Right lobe of liver (tissue), 6 donors: ENCODE measurements around the gene PLS1. TPM values are rescaled to one million over a fixed set of nuclear protein-coding genes. Genes with fewer than 3 reads are reported as not detected.
"Not testable (repeated sequence)": the region's sequence is repeated elsewhere in the genome, so short reads cannot be mapped to it uniquely, and the experiment has no call there.

Experiments
- ATAC-seq, 4 donors: fragments of 200-7000 bp; cut with Tn5 transposase; one replicate each; pipeline ENCODE4 v1.9.1; 2020; ENCODE audit warnings: mild to moderate bottlenecking in 4 of 4, moderate library complexity in 4 of 4
- DNase-seq, 3 donors: peaks; one replicate each; pipeline ENCODE4 v3.0.0-alpha.2; 2020
- H3K27ac ChIP-seq, 3 donors: fragments of 200-600 bp; one replicate each; pipeline ENCODE4 v1.8.0; 2022
- H3K27me3 ChIP-seq, 2 donors: fragments of 200-600 bp; one replicate each; pipeline ENCODE4 v1.8.0; 2022
- H3K36me3 ChIP-seq, 4 donors: fragments of 200-600 bp; sonication (generic) in 1 of 4; one replicate each; pipeline versions ENCODE4 v1.5.1 to v1.8.0; 2017 to 2022; ENCODE audit warnings: control low read depth in 1 of 4
- H3K4me1 ChIP-seq, 4 donors: fragments of 200-600 bp; sonication (generic) in 1 of 4; one replicate each; pipeline versions ENCODE4 v1.5.1 to v1.8.0; 2017 to 2022; ENCODE audit warnings: control low read depth in 1 of 4
- H3K4me3 ChIP-seq, 3 donors: fragments of 200-600 bp; one replicate each; pipeline ENCODE4 v1.8.0; 2022
- H3K9me3 ChIP-seq, 4 donors: fragments of 200-600 bp; sonication (generic) in 1 of 4; one replicate each; pipeline versions ENCODE4 v1.5.1 to v1.8.0; 2017 to 2022; ENCODE audit warnings: control low read depth in 1 of 4
- POLR2A ChIP-seq: fragments of 450-650 bp; IDR thresholded peaks from one replicate; pipeline ENCODE4 v1.6.1; 2017; ENCODE audit warnings: antibody characterized with exemption, mild to moderate bottlenecking
- WGBS: methylation state at CpG from one replicate; pipeline ENCODE4 v1.1.6; 2018; ENCODE audit warnings: low coverage, low lambda C conversion rate; ENCODE audit not compliant: insufficient coverage; ENCODE audit errors: missing lambda C conversion rate; 5-methylcytosine and 5-hydroxymethylcytosine counted together
- intact Hi-C, 2 donors: fragments of 100-400 bp; cut with DNase I; formaldehyde crosslinking; loops; one replicate each; pipeline versions ENCODE4 v1.11.2 to v1.14.1; 2022
- total RNA-seq, 6 experiments: library from RNA; depleted of rRNA in 2 of 6; stranded (reverse); fragments of >200 nt in 2 of 6; fragmentation: NEBNext Ultra II Directional in 3 of 6; extraction: Animal tissue kit (Norgen Biotek cat#: 25700) in 3 of 6; gene quantifications; one replicate each; pipeline versions ENCODE4 v1.1.0 to v1.2.4, GENCODE V29; 2016 to 2023
- TF ChIP-seq, protein P1 (sequence below), 4 donors: fragments of 200-600 bp in 3 of 4; fragments of 450-650 bp in 1 of 4; IDR thresholded peaks; one replicate each; pipeline versions ENCODE4 v1.5.1 to v1.8.0; 2016 to 2022; ENCODE audit warnings: antibody characterized with exemption in 4 of 4, mild to moderate bottlenecking in 2 of 4
- donor health status: DM: no; HTN: yes; CAD: no.
- donor health status: DM: no; HTN: no; CAD: no.
- donor health status: DM: no; HTN: no; CAD: no.
- donor health status: DM: no; HTN: yes; CAD: no.
- donor health status: DM: no; HTN: yes; CAD: no.

PLS1 gene
- total RNA-seq, 6 experiments from 2014 or later, result 13.0 to 30.5 (median 18.2) TPM

DNA sequence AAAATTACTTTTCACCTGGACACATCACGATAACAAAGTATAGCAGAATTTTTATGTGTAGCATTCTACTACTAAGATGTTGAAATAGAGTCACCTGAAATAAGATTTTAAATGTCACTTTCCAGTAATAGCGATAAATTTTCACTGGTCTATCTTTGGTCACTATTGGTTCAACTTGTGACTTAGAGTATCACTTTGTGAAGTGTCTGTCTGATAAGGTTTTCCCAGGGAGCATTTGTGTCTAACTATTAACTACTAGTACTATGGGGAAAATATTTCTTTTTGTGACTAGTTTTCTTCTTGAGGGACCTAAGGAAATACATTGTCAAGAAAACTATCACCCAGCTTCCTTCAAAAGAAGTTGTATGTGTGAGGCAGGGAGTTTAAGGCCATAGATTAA is 138.6 kb downstream of the PLS1 start:
- intact Hi-C loops, result no loop called here
- H3K36me3 ChIP-seq, result no peaks in the 10 kb centered on the region
- WGBS, result 88% methylated on average over 2 of the region's 2 CpGs

DNA sequence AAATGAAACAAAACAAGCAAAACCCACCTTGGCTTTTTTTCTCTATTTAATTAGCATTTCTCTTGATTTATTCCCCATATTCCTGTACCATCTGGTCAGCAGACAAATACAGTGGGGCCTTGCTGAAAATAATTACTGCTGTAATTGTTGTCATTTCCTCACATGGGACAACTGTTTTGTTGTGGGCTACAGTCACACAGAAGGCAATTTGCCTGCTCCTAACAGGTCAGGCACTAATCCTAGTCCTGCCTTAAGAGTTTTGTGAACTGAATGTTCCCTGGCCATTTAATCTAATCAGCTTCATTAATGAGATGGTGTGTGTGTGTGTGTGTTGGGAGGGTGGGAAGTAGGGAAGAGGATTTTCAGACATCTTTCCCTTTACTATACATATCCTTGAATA is 139.3 kb downstream of the PLS1 start:
- Histone ChIP-seq H3K36me3 (no peaks in the 10 kb centered on the region), H3K4me3 (no peak overlapping the region), H3K9me3 (no peaks in the 10 kb centered on the region), H3K27ac (no peak overlapping the region), H3K27me3 (no peaks in the 10 kb centered on the region), H3K4me1 (no peaks in the 10 kb centered on the region)
- intact Hi-C loops, result no loop called here
- DNase-seq (no peak), ATAC-seq (no peak)
- no peak for TF ChIP-seq POLR2A
- TF ChIP-seq, protein P1, sequence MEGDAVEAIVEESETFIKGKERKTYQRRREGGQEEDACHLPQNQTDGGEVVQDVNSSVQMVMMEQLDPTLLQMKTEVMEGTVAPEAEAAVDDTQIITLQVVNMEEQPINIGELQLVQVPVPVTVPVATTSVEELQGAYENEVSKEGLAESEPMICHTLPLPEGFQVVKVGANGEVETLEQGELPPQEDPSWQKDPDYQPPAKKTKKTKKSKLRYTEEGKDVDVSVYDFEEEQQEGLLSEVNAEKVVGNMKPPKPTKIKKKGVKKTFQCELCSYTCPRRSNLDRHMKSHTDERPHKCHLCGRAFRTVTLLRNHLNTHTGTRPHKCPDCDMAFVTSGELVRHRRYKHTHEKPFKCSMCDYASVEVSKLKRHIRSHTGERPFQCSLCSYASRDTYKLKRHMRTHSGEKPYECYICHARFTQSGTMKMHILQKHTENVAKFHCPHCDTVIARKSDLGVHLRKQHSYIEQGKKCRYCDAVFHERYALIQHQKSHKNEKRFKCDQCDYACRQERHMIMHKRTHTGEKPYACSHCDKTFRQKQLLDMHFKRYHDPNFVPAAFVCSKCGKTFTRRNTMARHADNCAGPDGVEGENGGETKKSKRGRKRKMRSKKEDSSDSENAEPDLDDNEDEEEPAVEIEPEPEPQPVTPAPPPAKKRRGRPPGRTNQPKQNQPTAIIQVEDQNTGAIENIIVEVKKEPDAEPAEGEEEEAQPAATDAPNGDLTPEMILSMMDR (IDR thresholded peaks at IDR 0.05), result no peak

More for the DNA sequence above, 138.6 kb downstream of the PLS1 start:
- Histone ChIP-seq H3K4me1 (no peaks in the 10 kb centered on the region), H3K9me3 (no peaks in the 10 kb centered on the region), H3K27ac (no peak overlapping the region), H3K4me3 (no peak overlapping the region), H3K27me3 (no peaks in the 10 kb centered on the region)
- DNase-seq (no peak), ATAC-seq (no peak)
- TF ChIP-seq, protein P1 (IDR thresholded peaks at IDR 0.05), result no peak
- no peak for TF ChIP-seq POLR2A

DNA sequence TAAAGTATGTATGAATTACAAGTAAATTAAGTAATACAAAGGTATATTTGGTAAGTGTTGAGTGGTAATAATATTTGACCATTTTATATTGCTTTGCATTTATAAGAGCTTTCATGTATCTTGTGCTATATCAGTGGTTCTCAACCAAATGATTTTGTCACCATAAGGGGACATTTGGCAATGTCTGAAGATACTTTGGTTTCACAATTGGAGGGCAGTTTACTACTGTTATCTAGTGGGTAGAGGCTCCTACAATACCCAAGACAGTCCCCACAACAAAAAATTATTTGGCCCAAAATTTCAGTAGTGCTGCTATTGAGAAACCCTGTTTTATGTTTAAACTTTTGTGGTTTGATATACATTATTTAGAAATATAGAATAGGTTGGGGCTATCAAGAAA is 142.2 kb downstream of the PLS1 start:
- TF ChIP-seq, protein P1 (IDR thresholded peaks at IDR 0.05), result no peak
- TF ChIP-seq POLR2A, result no peak
- DNase-seq (no peak), ATAC-seq (no peak)
- Histone ChIP-seq H3K36me3 (no peaks in the 10 kb centered on the region), H3K4me3 (no peak overlapping the region), H3K27ac (no peak overlapping the region), H3K9me3 (no peaks in the 10 kb centered on the region), H3K27me3 (no peaks in the 10 kb centered on the region), H3K4me1 (no peaks in the 10 kb centered on the region)
- intact Hi-C loops, result no loop called here

DNA sequence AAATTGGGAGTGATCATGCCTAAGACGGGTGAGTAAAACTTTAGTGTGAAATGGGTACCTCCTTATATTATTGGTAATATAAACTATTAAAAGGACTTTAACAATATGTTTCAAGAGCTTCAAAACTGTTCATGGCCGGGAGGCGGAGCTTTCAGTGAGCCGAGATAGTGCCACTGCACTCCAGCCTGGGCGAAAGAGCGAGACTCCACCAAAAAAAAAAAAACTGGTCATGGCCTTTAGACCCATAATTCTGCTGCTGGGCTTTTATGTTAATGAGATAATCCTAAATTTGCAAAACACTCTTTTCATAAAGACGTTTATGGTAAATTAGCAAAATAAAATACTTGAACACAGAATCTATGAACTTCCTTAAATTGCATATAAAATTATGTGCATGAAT is 150.5 kb downstream of the PLS1 start:
- WGBS, result 75% methylated on average over 7 of the region's 7 CpGs

DNA sequence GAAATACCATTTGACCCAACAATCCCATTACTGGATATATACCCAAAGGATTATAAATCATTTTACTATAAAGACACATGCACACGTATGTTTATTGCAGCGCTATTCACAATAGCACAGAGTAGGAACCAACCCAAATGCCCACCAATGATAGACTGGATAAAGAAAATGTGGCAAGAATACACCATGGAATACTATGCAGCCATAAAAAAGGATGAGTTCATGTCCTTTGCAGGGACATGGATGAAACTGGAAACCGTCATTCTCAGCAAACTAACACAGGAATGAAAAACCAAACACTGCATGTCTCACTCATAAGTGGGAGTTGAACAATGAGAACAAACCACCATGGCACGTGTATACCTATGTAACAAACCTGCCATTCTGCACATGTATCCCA is 154.3 kb downstream of the PLS1 start:
- H3K27ac ChIP-seq, H3K27me3 ChIP-seq, DNase-seq, H3K9me3 ChIP-seq, H3K36me3 ChIP-seq, H3K4me1 ChIP-seq, H3K4me3 ChIP-seq, intact Hi-C loops, ATAC-seq: not testable (repeated sequence)
- 95% methylated on average over 4 of the region's 4 CpGs for WGBS

More for the DNA sequence above, 150.5 kb downstream of the PLS1 start:
- Histone ChIP-seq H3K4me3 (no peak overlapping the region), H3K27me3 (no peaks in the 10 kb centered on the region), H3K27ac (no peak overlapping the region), H3K4me1 (no peaks in the 10 kb centered on the region), H3K9me3 (no peaks in the 10 kb centered on the region), H3K36me3 (no peaks in the 10 kb centered on the region)
- DNase-seq (no peak), ATAC-seq (no peak)
- intact Hi-C loops, result no loop called here
- TF ChIP-seq, protein P1 (IDR thresholded peaks at IDR 0.05), result no peak
- TF ChIP-seq POLR2A, result no peak

DNA sequence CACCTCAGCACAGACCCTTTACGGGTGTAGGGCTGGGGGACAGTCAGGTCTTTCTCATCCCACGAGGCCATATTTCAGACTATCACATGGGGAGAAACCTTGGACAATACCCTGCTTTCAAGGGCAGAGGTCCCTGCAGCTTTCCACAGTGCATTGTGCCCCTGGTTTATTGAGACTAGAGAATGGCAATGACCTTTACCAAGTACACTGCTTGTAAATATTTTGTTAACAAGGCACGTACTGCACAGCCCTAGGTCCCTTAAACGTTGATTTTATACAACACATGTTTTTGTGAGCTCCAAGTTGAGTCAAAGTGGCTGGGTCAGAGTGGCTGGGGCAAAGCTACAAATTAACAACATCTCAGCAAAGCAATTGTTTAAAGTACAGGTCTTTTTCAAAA is 156.4 kb downstream of the PLS1 start:
- H3K27ac ChIP-seq, H3K4me3 ChIP-seq, H3K4me1 ChIP-seq, DNase-seq, intact Hi-C loops, ATAC-seq, H3K36me3 ChIP-seq, H3K9me3 ChIP-seq, H3K27me3 ChIP-seq: not testable (repeated sequence)
- 34% methylated on average over 4 of the region's 4 CpGs for WGBS
